HCT116 (cell line): ENCODE data around the gene FHL2. TPM values are rescaled to one million over a fixed set of nuclear protein-coding genes. Genes with fewer than 3 reads are reported as not detected.

Experiments used
- ATAC-seq: fragments of 200-7000 bp; cut with Tn5 transposase; 2 replicates; pipeline ENCODE4 v1.9.1; 2020; ENCODE audit warnings: mild to moderate bottlenecking, moderate library complexity
- BruUV-seq: library from RNA; stranded (reverse); fragments of 400-500 nt; replicated peaks from 2 replicates; lab custom pipeline; 2021; lab: Mats Ljungman, UMichigan
- CTCF ChIA-PET: fragments of 300-600 bp; sonication (Branson Sonifier 250); formaldehyde crosslinking; loops from one replicate; lab custom pipeline; 2021; ENCODE audit warnings: antibody characterized with exemption; lab: Charles Lee
- POLR2A ChIA-PET: fragments of 300-600, 350-600 bp; sonication (Branson Sonifier 250); formaldehyde crosslinking; loops from one replicate; lab custom pipeline; 2021; ENCODE audit warnings: antibody characterized with exemption; lab: Charles Lee
- RAD21 ChIA-PET, 2 experiments: fragments of 300-600 bp; sonication (Branson Sonifier 250); formaldehyde crosslinking; loops; one replicate each; lab custom pipeline; 2023; ENCODE audit warnings: low total read pairs in 2 of 2; ENCODE audit not compliant: uncharacterized antibody in 2 of 2, unreplicated experiment in 2 of 2, low non-redundant PET in 1 of 2; lab: Charles Lee
- DNase-seq: peaks from one replicate; pipeline ENCODE4 v3.0.0-alpha.2; 2010; ENCODE audit warnings: low read depth, low spot score
- H2AFZ ChIP-seq: fragments of 200-600 bp; shearing (Covaris generic), sonication (generic); 2 replicates; pipeline ENCODE4 v1.6.1; 2017; ENCODE audit warnings: low read depth, mixed run types, mixed read lengths, antibody characterized with exemption, low read length; ENCODE audit not compliant: poor library complexity, severe bottlenecking
- H3K27ac ChIP-seq: 2 replicates; pipeline ENCODE4 v1.5.1; 2012; ENCODE audit warnings: low read depth, low read length
- H3K27me3 ChIP-seq: fragments of 200-600 bp; sonication (generic); 2 replicates; pipeline ENCODE4 v1.6.1; 2016; ENCODE audit warnings: mixed run types, low read length, mixed read lengths; ENCODE audit not compliant: insufficient read depth
- H3K36me3 ChIP-seq, 2 experiments: fragments of 200-500 bp in 1 of 2; fragments of 200-600 bp in 1 of 2; sonication (Bioruptor generic) in 1 of 2; sonication (generic) in 1 of 2; 2 replicates each; pipeline versions ENCODE4 v1.5.1 to v1.6.1; 2014 to 2016; ENCODE audit warnings: low read length in 2 of 2, inconsistent platforms in 1 of 2, mixed read lengths in 1 of 2, mixed run types in 1 of 2; ENCODE audit not compliant: insufficient read depth in 2 of 2, control insufficient read depth in 1 of 2
- H3K4me1 ChIP-seq, 2 experiments: fragments of 200-600 bp in 1 of 2; sonication (generic) in 1 of 2; 2 replicates each; pipeline versions ENCODE4 v1.5.1 to v1.6.1; 2012 to 2017; ENCODE audit warnings: low read length in 2 of 2, inconsistent platforms in 1 of 2, mild to moderate bottlenecking in 1 of 2, mixed read lengths in 1 of 2, mixed run types in 1 of 2, moderate library complexity in 1 of 2; ENCODE audit not compliant: insufficient read depth in 2 of 2, control insufficient read depth in 1 of 2
- H3K4me2 ChIP-seq: fragments of 200-600 bp; sonication (generic); 2 replicates; pipeline ENCODE4 v1.6.1; 2017; ENCODE audit warnings: mixed run types, low read length, mixed read lengths
- H3K4me3 ChIP-seq, 2 experiments: fragments of 200-600 bp in 1 of 2; sonication (generic) in 1 of 2; replicated peaks in 1 of 2; 2 replicates each; pipeline ENCODE4 v1.5.1; 2011 to 2016; ENCODE audit warnings: low read length in 2 of 2, control low read depth in 1 of 2, low read depth in 1 of 2, mild to moderate bottlenecking in 1 of 2, mixed read lengths in 1 of 2, mixed run types in 1 of 2
- H3K79me2 ChIP-seq: fragments of 200-600 bp; sonication (generic); 2 replicates; pipeline ENCODE4 v1.6.1; 2017; ENCODE audit warnings: mild to moderate bottlenecking, mixed run types, low read length, moderate library complexity, mixed read lengths; ENCODE audit not compliant: insufficient read depth
- H3K9ac ChIP-seq: fragments of 200-600 bp; sonication (generic); 2 replicates; pipeline ENCODE4 v1.6.1; 2016; ENCODE audit warnings: low read length, mixed read lengths
- H3K9me2 ChIP-seq: fragments of 200-600 bp; sonication (generic), shearing (Covaris generic); 2 replicates; pipeline ENCODE4 v1.6.1; 2017; ENCODE audit warnings: mixed run types, mild to moderate bottlenecking, moderate library complexity; ENCODE audit not compliant: insufficient read depth
- H3K9me3 ChIP-seq, 2 experiments: fragments of 200-500 bp in 1 of 2; fragments of 200-600 bp in 1 of 2; sonication (Bioruptor generic) in 1 of 2; sonication (generic) in 1 of 2; 2 replicates each; pipeline ENCODE4 v1.6.1; 2014 to 2017; ENCODE audit warnings: low read length in 2 of 2, mixed read lengths in 2 of 2, inconsistent platforms in 1 of 2, low read depth in 1 of 2, mild to moderate bottlenecking in 1 of 2, mixed run types in 1 of 2, moderate library complexity in 1 of 2; ENCODE audit not compliant: control insufficient read depth in 1 of 2, insufficient read depth in 1 of 2
- H4K20me1 ChIP-seq: fragments of 200-600 bp; sonication (generic), shearing (Covaris generic); 2 replicates; pipeline ENCODE4 v1.6.1; 2017; ENCODE audit warnings: mixed run types, mild to moderate bottlenecking, moderate library complexity; ENCODE audit not compliant: insufficient read depth
- EGR1 ChIP-seq: IDR thresholded peaks from 2 replicates; pipeline ENCODE4 v1.6.1; 2012; ENCODE audit warnings: low read depth
- EZH2phosphoT487 ChIP-seq: fragments of 200-600 bp; IDR thresholded peaks from 2 replicates; pipeline ENCODE4 v1.6.1; 2018; ENCODE audit warnings: antibody characterized with exemption, borderline replicate concordance
- JUND ChIP-seq: IDR thresholded peaks from 2 replicates; pipeline ENCODE4 v1.6.1; 2012
- POLR2AphosphoS5 ChIP-seq: IDR thresholded peaks from 2 replicates; pipeline ENCODE4 v1.6.1; 2011; ENCODE audit warnings: mild to moderate bottlenecking, low read depth, low read length, moderate library complexity
- RAD21 ChIP-seq: IDR thresholded peaks from 2 replicates; pipeline ENCODE4 v1.6.1; 2012; ENCODE audit warnings: low read depth, mild to moderate bottlenecking
- SP1 ChIP-seq: IDR thresholded peaks from 2 replicates; pipeline ENCODE4 v1.6.1; 2012; ENCODE audit warnings: low read depth
- SRF ChIP-seq: IDR thresholded peaks from 2 replicates; pipeline ENCODE4 v1.6.1; 2012; ENCODE audit warnings: low read depth
- TCF7L2 ChIP-seq: IDR thresholded peaks from 2 replicates; pipeline ENCODE4 v1.7.0; 2011; ENCODE audit warnings: borderline replicate concordance, inconsistent platforms; ENCODE audit not compliant: insufficient read depth, insufficient read length; ENCODE audit errors: extremely low read depth
- ZNF274 ChIP-seq: fragments of 200-500 bp; sonication (Bioruptor generic); IDR thresholded peaks from 2 replicates; pipeline ENCODE4 v1.6.1; 2014; ENCODE audit warnings: mild to moderate bottlenecking, low read depth, low read length, inconsistent platforms
- intact Hi-C: fragments of 100-400 bp; cut with micrococcal nuclease; formaldehyde crosslinking; loops from 2 replicates; pipeline ENCODE4 v1.10.0; 2022
- total RNA-seq: library from RNA; stranded (reverse); gene quantifications from one replicate; pipeline ENCODE4 v1.2.1, GENCODE V29; 2021; ENCODE audit not compliant: unreplicated experiment
- TF ChIP-seq, protein P1 (sequence below): IDR thresholded peaks from 2 replicates; pipeline ENCODE4 v1.6.1; 2012; ENCODE audit warnings: low read depth
- TF ChIP-seq, protein P2 (sequence below): IDR thresholded peaks from 2 replicates; pipeline ENCODE4 v1.6.1; 2012
- TF ChIP-seq, protein P3 (sequence below): IDR thresholded peaks from 2 replicates; pipeline ENCODE4 v1.6.1; 2011; ENCODE audit warnings: mild to moderate bottlenecking, low read length, moderate library complexity; ENCODE audit not compliant: insufficient replicate concordance; ENCODE audit errors: extremely low read depth
- TF ChIP-seq, protein P4 (sequence below), 3 experiments: fragments of 200-600 bp in 1 of 3; sonication (generic) in 1 of 3; IDR thresholded peaks in 2 of 3; conservative IDR thresholded peaks in 1 of 3; 2 replicates each; pipeline ENCODE4 v1.5.1; 2012 to 2017; ENCODE audit warnings: low read depth in 2 of 3, low read length in 2 of 3, antibody characterized with exemption in 1 of 3, borderline replicate concordance in 1 of 3, control low read depth in 1 of 3, mild to moderate bottlenecking in 1 of 3, mixed read lengths in 1 of 3, mixed run types in 1 of 3, moderate library complexity in 1 of 3; ENCODE audit not compliant: insufficient read depth in 1 of 3

FHL2 gene
- total RNA-seq, 1 experiment from 2014 or later, result 86.6 TPM

DNA sequence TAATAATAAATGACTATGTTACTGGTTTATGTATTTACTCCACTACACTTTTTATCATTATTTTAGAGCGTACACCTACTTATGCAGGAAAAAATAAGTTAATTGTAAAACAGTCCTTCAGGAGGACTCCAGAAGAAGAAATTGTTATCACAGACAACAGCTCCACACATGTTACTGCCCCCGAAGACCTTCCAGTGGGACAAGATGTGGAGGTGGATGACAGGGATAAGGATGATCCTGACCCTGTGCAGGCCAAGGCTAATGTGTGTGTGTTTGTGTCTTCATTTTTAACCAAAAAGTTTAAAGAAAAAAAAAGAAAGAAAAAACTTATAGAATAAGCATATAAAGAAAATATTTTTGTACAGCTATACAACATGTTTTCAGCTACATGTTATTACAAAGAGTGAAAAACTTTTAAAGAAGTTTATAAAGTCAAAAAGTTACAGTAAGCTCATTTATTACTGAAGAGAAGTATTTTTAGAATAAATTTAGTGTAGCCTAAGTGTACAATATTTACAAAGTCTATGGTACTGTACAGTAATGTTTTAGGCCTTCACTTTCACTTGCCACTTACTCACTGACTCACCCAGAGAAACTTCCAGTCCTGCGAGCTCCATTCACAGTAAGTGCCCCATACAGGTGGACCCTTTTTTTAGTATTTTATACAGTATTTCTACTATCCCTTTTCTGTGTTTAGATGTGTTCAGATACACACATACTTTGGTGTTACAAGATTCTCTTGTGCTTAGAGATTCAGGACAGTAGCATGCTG, 76.8 kb downstream of the FHL2 start:
- Histone ChIP-seq H3K27ac (no peak overlapping the region), H3K4me2 (no peak overlapping the region), H3K9ac (no peak overlapping the region), H3K27me3 (no peaks in the 10 kb centered on the region)
- no TSS peak for BruUV-seq
- DNase-seq (no peak), ATAC-seq (no peak)
- intact Hi-C loops, result no loop called here
- no peak for TF ChIP-seq SRF
- TF ChIP-seq, protein P1, sequence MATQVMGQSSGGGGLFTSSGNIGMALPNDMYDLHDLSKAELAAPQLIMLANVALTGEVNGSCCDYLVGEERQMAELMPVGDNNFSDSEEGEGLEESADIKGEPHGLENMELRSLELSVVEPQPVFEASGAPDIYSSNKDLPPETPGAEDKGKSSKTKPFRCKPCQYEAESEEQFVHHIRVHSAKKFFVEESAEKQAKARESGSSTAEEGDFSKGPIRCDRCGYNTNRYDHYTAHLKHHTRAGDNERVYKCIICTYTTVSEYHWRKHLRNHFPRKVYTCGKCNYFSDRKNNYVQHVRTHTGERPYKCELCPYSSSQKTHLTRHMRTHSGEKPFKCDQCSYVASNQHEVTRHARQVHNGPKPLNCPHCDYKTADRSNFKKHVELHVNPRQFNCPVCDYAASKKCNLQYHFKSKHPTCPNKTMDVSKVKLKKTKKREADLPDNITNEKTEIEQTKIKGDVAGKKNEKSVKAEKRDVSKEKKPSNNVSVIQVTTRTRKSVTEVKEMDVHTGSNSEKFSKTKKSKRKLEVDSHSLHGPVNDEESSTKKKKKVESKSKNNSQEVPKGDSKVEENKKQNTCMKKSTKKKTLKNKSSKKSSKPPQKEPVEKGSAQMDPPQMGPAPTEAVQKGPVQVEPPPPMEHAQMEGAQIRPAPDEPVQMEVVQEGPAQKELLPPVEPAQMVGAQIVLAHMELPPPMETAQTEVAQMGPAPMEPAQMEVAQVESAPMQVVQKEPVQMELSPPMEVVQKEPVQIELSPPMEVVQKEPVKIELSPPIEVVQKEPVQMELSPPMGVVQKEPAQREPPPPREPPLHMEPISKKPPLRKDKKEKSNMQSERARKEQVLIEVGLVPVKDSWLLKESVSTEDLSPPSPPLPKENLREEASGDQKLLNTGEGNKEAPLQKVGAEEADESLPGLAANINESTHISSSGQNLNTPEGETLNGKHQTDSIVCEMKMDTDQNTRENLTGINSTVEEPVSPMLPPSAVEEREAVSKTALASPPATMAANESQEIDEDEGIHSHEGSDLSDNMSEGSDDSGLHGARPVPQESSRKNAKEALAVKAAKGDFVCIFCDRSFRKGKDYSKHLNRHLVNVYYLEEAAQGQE, result no peak
- TF ChIP-seq, protein P2, sequence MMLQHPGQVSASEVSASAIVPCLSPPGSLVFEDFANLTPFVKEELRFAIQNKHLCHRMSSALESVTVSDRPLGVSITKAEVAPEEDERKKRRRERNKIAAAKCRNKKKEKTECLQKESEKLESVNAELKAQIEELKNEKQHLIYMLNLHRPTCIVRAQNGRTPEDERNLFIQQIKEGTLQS, result no peak
- TF ChIP-seq RAD21, result no peak
- TF ChIP-seq POLR2AphosphoS5, result no peak
- TF ChIP-seq TCF7L2, result no peak
- TF ChIP-seq ZNF274, result no peak
- TF ChIP-seq, protein P3, sequence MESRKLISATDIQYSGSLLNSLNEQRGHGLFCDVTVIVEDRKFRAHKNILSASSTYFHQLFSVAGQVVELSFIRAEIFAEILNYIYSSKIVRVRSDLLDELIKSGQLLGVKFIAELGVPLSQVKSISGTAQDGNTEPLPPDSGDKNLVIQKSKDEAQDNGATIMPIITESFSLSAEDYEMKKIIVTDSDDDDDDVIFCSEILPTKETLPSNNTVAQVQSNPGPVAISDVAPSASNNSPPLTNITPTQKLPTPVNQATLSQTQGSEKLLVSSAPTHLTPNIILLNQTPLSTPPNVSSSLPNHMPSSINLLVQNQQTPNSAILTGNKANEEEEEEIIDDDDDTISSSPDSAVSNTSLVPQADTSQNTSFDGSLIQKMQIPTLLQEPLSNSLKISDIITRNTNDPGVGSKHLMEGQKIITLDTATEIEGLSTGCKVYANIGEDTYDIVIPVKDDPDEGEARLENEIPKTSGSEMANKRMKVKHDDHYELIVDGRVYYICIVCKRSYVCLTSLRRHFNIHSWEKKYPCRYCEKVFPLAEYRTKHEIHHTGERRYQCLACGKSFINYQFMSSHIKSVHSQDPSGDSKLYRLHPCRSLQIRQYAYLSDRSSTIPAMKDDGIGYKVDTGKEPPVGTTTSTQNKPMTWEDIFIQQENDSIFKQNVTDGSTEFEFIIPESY, result no peak
- TF ChIP-seq, protein P4, sequence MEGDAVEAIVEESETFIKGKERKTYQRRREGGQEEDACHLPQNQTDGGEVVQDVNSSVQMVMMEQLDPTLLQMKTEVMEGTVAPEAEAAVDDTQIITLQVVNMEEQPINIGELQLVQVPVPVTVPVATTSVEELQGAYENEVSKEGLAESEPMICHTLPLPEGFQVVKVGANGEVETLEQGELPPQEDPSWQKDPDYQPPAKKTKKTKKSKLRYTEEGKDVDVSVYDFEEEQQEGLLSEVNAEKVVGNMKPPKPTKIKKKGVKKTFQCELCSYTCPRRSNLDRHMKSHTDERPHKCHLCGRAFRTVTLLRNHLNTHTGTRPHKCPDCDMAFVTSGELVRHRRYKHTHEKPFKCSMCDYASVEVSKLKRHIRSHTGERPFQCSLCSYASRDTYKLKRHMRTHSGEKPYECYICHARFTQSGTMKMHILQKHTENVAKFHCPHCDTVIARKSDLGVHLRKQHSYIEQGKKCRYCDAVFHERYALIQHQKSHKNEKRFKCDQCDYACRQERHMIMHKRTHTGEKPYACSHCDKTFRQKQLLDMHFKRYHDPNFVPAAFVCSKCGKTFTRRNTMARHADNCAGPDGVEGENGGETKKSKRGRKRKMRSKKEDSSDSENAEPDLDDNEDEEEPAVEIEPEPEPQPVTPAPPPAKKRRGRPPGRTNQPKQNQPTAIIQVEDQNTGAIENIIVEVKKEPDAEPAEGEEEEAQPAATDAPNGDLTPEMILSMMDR (IDR thresholded peaks at IDR 0.05 in 2 of 3, conservative IDR thresholded peaks at IDR 0.05 in 1 of 3; ENCODE audit: borderline replicate concordance in 1 of 3, insufficient read depth in 1 of 3, low read depth in 2 of 3, low read length in 2 of 3), result no peak
- TF ChIP-seq JUND, result no peak
- no peak for TF ChIP-seq EZH2phosphoT487
- TF ChIP-seq EGR1, result no peak
- no peak for TF ChIP-seq SP1
- TF ChIP-seq, all 23 proteins: peak for 0
- Histone ChIP-seq H2AFZ (no peak overlapping the region), H4K20me1 (no peaks in the 10 kb centered on the region), H3K79me2 (peaks cover 84% of the 10 kb centered on the region), H3K36me3 (no peaks in the 10 kb centered on the region), H3K4me1 (peaks cover 0 to 8% of the 10 kb centered on the region in 2 experiments; a peak in 2 of 4 replicates), H3K4me3 (no peak overlapping the region), H3K9me2 (no peaks in the 10 kb centered on the region), H3K9me3 (no peaks in the 10 kb centered on the region)
- ChIA-PET RAD21 (no interaction called here), POLR2A (interaction anchor here (0.6 kb wide), 1 partner anchor 84 kb away, joined by 4 read pairs; no protein-coding TSS in a partner anchor), CTCF (no interaction called here)
